ENCODE results near the gene UBASH3B. TPM values are rescaled to one million over a fixed set of nuclear protein-coding genes. Genes with fewer than 3 reads are reported as not detected.

Gene UBASH3B
- total RNA-seq, 1 experiment from 2014 or later = 10.3 TPM

DNA sequence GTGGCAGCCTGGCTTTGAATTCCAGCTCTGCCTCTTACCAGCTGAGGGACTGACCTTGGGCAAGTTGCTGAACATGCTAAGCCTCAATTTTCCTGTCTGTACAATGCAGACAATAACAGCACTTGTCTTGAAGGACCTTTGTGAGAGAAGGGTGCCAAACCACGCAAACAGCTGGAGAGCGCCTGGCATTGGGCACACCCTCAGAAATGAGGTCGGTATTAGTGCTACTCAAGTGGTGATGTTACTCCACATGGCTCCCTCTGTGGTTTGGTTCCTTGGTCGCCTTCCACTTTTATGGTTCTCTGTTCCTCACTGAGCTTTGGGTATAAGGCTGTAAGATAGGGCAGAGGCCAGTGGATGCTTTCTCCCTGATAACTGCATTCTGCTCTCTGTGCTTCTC is 8.2 kb downstream of the UBASH3B start:
- ChIA-PET POLR2A (no interaction called here), CTCF (interaction anchor here (0.7 kb wide), 1 partner anchor 26 kb away, joined by 3 read pairs; no protein-coding TSS in a partner anchor)
- H3K36me3 Mint-ChIP-seq (ENCODE audit: insufficient read depth, unreplicated experiment) = peaks cover 9% of the 10 kb centered on the region
- no peak overlapping the region for H3K27ac Mint-ChIP-seq (ENCODE audit: low read depth, unreplicated experiment)
- DNase-seq (ENCODE audit: unreplicated experiment) = no peak
- TF ChIP-seq, protein P1, sequence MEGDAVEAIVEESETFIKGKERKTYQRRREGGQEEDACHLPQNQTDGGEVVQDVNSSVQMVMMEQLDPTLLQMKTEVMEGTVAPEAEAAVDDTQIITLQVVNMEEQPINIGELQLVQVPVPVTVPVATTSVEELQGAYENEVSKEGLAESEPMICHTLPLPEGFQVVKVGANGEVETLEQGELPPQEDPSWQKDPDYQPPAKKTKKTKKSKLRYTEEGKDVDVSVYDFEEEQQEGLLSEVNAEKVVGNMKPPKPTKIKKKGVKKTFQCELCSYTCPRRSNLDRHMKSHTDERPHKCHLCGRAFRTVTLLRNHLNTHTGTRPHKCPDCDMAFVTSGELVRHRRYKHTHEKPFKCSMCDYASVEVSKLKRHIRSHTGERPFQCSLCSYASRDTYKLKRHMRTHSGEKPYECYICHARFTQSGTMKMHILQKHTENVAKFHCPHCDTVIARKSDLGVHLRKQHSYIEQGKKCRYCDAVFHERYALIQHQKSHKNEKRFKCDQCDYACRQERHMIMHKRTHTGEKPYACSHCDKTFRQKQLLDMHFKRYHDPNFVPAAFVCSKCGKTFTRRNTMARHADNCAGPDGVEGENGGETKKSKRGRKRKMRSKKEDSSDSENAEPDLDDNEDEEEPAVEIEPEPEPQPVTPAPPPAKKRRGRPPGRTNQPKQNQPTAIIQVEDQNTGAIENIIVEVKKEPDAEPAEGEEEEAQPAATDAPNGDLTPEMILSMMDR (IDR thresholded peaks at IDR 0.05; ENCODE audit: unreplicated experiment) = no peak
- H3K4me1 Mint-ChIP-seq (ENCODE audit: insufficient read depth, unreplicated experiment) = peaks cover 23% of the 10 kb centered on the region
- H3K9me3 Mint-ChIP-seq (ENCODE audit: unreplicated experiment) = no peaks in the 10 kb centered on the region
- intact Hi-C loops (cut with micrococcal nuclease) = no loop called here
- H3K27me3 Mint-ChIP-seq (ENCODE audit: insufficient read depth, unreplicated experiment) = no peaks in the 10 kb centered on the region
- BruUV-seq (replicated peaks) = no TSS peak
- H3K4me3 Mint-ChIP-seq (ENCODE audit: unreplicated experiment) = no peak overlapping the region

DNA sequence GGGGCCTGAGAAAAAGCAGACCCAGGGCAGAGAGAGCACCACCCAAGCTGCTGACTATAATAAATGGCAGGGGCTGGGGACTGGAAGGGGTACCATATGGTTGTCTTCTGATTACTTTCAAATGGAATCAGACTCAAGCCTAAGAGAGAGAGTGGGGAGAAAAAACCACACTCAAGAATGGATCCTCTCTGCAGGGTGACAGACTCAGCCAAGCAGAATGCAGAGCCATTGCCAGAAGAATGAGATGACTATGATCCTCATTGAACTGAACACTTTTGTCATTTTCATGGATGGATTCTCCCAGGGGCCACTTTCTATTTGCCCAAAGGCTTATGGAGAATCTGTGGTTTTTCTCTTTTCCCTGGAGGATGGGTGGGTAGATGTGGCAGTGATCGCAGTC is 8.7 kb downstream of the UBASH3B start:
- no peak for DNase-seq (ENCODE audit: unreplicated experiment)
- Mint-ChIP-seq H3K9me3 (ENCODE audit: unreplicated experiment) (peaks cover 4% of the 10 kb centered on the region), H3K27ac (ENCODE audit: low read depth, unreplicated experiment) (no peak overlapping the region), H3K36me3 (ENCODE audit: insufficient read depth, unreplicated experiment) (peaks cover 9% of the 10 kb centered on the region), H3K4me3 (ENCODE audit: unreplicated experiment) (no peak overlapping the region), H3K4me1 (ENCODE audit: insufficient read depth, unreplicated experiment) (peaks cover 27% of the 10 kb centered on the region), H3K27me3 (ENCODE audit: insufficient read depth, unreplicated experiment) (no peaks in the 10 kb centered on the region)
- ChIA-PET CTCF (interaction anchor here (0.5 to 1.2 kb wide), 3 partner anchors 25 to 118 kb away, joined by 3 read pairs; no protein-coding TSS in a partner anchor), POLR2A (interaction anchor here (1.2 kb wide), 1 partner anchor 8 kb away, joined by 4 read pairs; the partner anchor contains the start of gene UBASH3B)
- intact Hi-C loops (cut with micrococcal nuclease) = no loop called here
- BruUV-seq (replicated peaks) = no TSS peak
- TF ChIP-seq, protein P1 (IDR thresholded peaks at IDR 0.05; ENCODE audit: unreplicated experiment) = no peak

DNA sequence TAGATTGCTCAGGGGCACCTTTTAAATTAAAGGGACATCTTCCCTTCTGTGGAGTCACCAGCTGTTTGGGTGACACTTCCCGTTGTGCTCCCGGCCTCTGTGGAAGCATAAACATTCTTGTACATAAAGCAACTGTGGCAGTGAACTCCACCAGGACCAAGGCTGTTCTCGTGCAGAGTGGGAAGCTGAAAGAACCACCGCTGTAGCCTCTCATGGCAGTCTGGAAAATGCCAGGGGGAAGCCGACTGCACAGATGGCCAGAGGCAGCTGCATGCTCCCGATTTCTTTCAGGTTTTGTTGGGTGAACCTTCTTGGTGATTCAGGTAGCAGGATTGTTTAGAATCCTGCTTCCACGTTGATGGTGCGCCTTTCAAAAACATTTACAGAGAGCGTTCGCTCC is 10.3 kb downstream of the UBASH3B start:
- intact Hi-C loops (cut with micrococcal nuclease) = no loop called here
- peaks cover 23% of the 10 kb centered on the region for H3K4me1 Mint-ChIP-seq (ENCODE audit: insufficient read depth, unreplicated experiment)
- ChIA-PET CTCF (interaction anchor here (1.2 kb wide), 1 partner anchor 23 kb away, joined by 3 read pairs; no protein-coding TSS in a partner anchor), POLR2A (no interaction called here)
- peaks cover 10% of the 10 kb centered on the region for H3K9me3 Mint-ChIP-seq (ENCODE audit: unreplicated experiment)
- no peaks in the 10 kb centered on the region for H3K27me3 Mint-ChIP-seq (ENCODE audit: insufficient read depth, unreplicated experiment)
- DNase-seq (ENCODE audit: unreplicated experiment) = no peak
- BruUV-seq (replicated peaks) = no TSS peak
- no peak overlapping the region for H3K27ac Mint-ChIP-seq (ENCODE audit: low read depth, unreplicated experiment)
- H3K4me3 Mint-ChIP-seq (ENCODE audit: unreplicated experiment) = no peak overlapping the region
- H3K36me3 Mint-ChIP-seq (ENCODE audit: insufficient read depth, unreplicated experiment) = peaks cover 9% of the 10 kb centered on the region
- TF ChIP-seq, protein P1 (IDR thresholded peaks at IDR 0.05; ENCODE audit: unreplicated experiment) = no peak

DNA sequence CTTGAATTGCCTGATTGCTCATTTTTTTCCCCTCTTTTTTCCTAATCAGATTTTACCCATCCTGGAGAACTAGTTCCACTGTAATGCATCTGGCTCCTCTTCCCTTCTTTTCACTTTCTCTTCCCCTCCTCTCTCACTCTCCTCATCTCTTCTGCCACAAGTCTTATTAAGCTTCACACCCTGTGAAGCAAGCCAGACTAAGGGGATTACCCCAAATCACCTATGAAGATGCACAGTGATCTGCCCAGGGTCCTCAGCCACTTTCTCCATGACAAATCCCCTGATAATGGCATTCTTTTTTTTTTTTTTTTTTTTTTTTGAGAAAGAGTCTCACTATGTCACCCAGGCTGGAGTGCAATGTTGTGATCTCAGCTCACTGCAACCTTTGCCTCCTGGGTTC is 11.2 kb downstream of the UBASH3B start:
- ChIA-PET CTCF (no interaction called here), POLR2A (no interaction called here)
- no peak for DNase-seq (ENCODE audit: unreplicated experiment)
- Mint-ChIP-seq H3K36me3 (ENCODE audit: insufficient read depth, unreplicated experiment) (peaks cover 9% of the 10 kb centered on the region), H3K27ac (ENCODE audit: low read depth, unreplicated experiment) (no peak overlapping the region), H3K27me3 (ENCODE audit: insufficient read depth, unreplicated experiment) (no peaks in the 10 kb centered on the region), H3K9me3 (ENCODE audit: unreplicated experiment) (peaks cover 10% of the 10 kb centered on the region), H3K4me3 (ENCODE audit: unreplicated experiment) (no peak overlapping the region), H3K4me1 (ENCODE audit: insufficient read depth, unreplicated experiment) (peaks cover 19% of the 10 kb centered on the region)
- TF ChIP-seq, protein P1 (IDR thresholded peaks at IDR 0.05; ENCODE audit: unreplicated experiment) = no peak
- no TSS peak for BruUV-seq (replicated peaks)
- intact Hi-C loops (cut with micrococcal nuclease) = no loop called here
